ENCODE results near the gene MED29. TPM values are rescaled to one million over a fixed set of nuclear protein-coding genes. Genes with fewer than 3 reads are reported as not detected.
A peak's percentile ranks its signal among the peaks of the same experiment; 100 is the strongest.

Gene MED29
- total and polyA plus RNA-seq, 2 of the 4 experiments (the other 2 are of a cell fraction) = 17.6 to 28.8 TPM

DNA sequence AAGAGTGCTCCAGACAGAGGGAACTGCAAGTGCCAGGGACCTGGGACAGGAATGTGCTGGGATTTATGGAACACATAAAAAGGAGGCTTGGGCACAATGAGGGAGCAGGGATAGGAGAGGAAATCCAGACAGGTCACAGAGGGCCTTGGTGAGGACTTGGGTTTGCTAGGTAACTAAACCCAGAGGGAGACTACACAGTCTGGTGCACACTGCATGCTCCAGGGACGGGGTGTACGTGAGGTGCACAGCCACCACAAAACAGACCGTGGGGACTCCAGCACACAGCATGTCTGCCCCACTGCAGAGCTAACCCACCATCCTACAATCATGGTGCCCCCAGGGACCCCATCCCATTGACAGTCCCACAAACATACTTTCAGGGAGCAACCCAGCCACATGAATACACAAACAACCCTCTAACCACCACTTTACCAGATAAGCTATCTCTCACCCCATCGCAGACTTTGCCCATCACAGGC lies 9.9 kb downstream of the MED29 start:
- intact Hi-C loops (cut with micrococcal nuclease) (no loop called here), in situ Hi-C loops (cut with MboI; ENCODE audit: low sequenced_read_pairs) (no loop called here), dilution Hi-C loops (cut with HindIII; ENCODE audit: low sequenced_read_pairs, unreplicated experiment) (no loop called here)
- peak overlapping the region; percentile 72 for H2BK20ac ChIP-seq (ENCODE audit: low read depth, low read length)
- H3K56ac ChIP-seq (ENCODE audit: extremely low read depth, insufficient read depth, low read length) = no peak overlapping the region
- 85% methylated on average over 3 of the region's 4 CpGs; no CpG with 5 or more reads in 1 of the 2 experiments for WGBS, 2 experiments (ENCODE audit: extremely low coverage in 2 of 2, insufficient read length in 1 of 2)
- peaks cover 4% of the 10 kb centered on the region for H3K36me3 ChIP-seq (ENCODE audit: control insufficient read depth, insufficient read depth, low read length)
- TF ChIP-seq NFE2L2 (IDR thresholded peaks at IDR 0.05; ENCODE audit: low read depth, low read length) (no peak), RAD21 (IDR thresholded peaks at IDR 0.05; ENCODE audit: low read length) (no peak), BHLHE40 (IDR thresholded peaks at IDR 0.05; ENCODE audit: low read depth, low read length) (no peak), RFX5 (IDR thresholded peaks at IDR 0.05; ENCODE audit: low read depth, low read length) (no peak), SMC3 (IDR thresholded peaks at IDR 0.05; ENCODE audit: low read depth, low read length) (no peak), FOS (IDR thresholded peaks at IDR 0.05; ENCODE audit: low read depth, low read length) (no peak), CHD1 (IDR thresholded peaks at IDR 0.05; ENCODE audit: low read depth, low read length) (no peak), USF2 (IDR thresholded peaks at IDR 0.05; ENCODE audit: low read depth, low read length) (no peak)
- TF ChIP-seq, protein P1, sequence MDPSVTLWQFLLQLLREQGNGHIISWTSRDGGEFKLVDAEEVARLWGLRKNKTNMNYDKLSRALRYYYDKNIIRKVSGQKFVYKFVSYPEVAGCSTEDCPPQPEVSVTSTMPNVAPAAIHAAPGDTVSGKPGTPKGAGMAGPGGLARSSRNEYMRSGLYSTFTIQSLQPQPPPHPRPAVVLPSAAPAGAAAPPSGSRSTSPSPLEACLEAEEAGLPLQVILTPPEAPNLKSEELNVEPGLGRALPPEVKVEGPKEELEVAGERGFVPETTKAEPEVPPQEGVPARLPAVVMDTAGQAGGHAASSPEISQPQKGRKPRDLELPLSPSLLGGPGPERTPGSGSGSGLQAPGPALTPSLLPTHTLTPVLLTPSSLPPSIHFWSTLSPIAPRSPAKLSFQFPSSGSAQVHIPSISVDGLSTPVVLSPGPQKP (IDR thresholded peaks at IDR 0.05; ENCODE audit: borderline replicate concordance, low read depth, low read length) = no peak
- ChIA-PET CTCF (interaction anchor here (2.0 kb wide), 1 partner anchor 11 kb away, joined by 10 read pairs; the partner anchor contains the start of gene PLEKHG2), POLR2A (ENCODE audit: unreplicated experiment) (interaction anchor here (1.3 kb wide), 1 partner anchor 10 kb away, joined by 3 read pairs; no protein-coding TSS in a partner anchor)
- H3K4me2 ChIP-seq (ENCODE audit: low read depth, low read length) = no peak overlapping the region
- peak overlapping the region; percentile 34 for H2AFZ ChIP-seq (replicated peaks; ENCODE audit: low read length, poor library complexity)
- H3K4me3 ChIP-seq (ENCODE audit: insufficient read depth, low read depth, low read length) = no peak overlapping the region
- 0 out of 2 replicates have a peak overlapping the region, but pooled peaks have one; percentile 4 for H3K9ac ChIP-seq (ENCODE audit: low read depth, low read length)
- H4K91ac ChIP-seq (ENCODE audit: insufficient read depth, low read depth, low read length) = peak overlapping the region; percentile 99; the same call in 1 of the 2 replicates
- no peaks in the 10 kb centered on the region for H3K9me3 ChIP-seq (ENCODE audit: control insufficient read depth, insufficient read depth, low read length)
- peak overlapping the region; percentile 52; the same call in 1 of the 3 replicates for H2BK15ac ChIP-seq (ENCODE audit: low read depth, low read length)
- peak overlapping the region; percentile 75 for H2AK9ac ChIP-seq (replicated peaks; ENCODE audit: low read depth, low read length, poor library complexity)
- H3K27me3 ChIP-seq (ENCODE audit: control insufficient read depth, insufficient read depth, low read length) = no peaks in the 10 kb centered on the region
- H3K27ac ChIP-seq (ENCODE audit: insufficient read depth, low read length) = peak overlapping the region; percentile 95
- H3K23ac ChIP-seq (ENCODE audit: low read depth, low read length) = peak overlapping the region; percentile 36; the same call in 1 of the 2 replicates
- peaks cover 17% of the 10 kb centered on the region for H4K20me1 ChIP-seq (ENCODE audit: insufficient read depth, low read length)
- peak overlapping the region; percentile 97 for H3K4ac ChIP-seq (ENCODE audit: low read depth, low read length)
- H2BK120ac ChIP-seq (ENCODE audit: low read depth, low read length) = peak overlapping the region; percentile 98
- no peak for ATAC-seq (ENCODE audit: low read depth)
- H3K79me1 ChIP-seq (ENCODE audit: low read depth in 1 of 2, low read length in 2 of 2) = peaks cover 0 to 55% of the 10 kb centered on the region in 2 experiments; a peak in 2 of 4 replicates
- DNase-seq = no peak
- BruUV-seq (replicated peaks) = no TSS peak
- H3K14ac ChIP-seq (replicated peaks; ENCODE audit: low read depth, low read length) = peak overlapping the region; percentile 76; the same call in 1 of the 2 replicates
- peaks cover 11% of the 10 kb centered on the region for H3K9me1 ChIP-seq (ENCODE audit: insufficient read depth, low read length)
- H3K4me1 ChIP-seq (ENCODE audit: control insufficient read depth, insufficient read depth, low read length) = peaks cover 28% of the 10 kb centered on the region
- peak overlapping the region; percentile 94 for H2BK5ac ChIP-seq (ENCODE audit: low read depth, low read length, poor library complexity, severe bottlenecking)
- H4K5ac ChIP-seq (ENCODE audit: low read depth, low read length) = no peak overlapping the region
- H2AK5ac ChIP-seq (ENCODE audit: low read depth, low read length) = peak overlapping the region; percentile 99; the same call in 1 of the 2 replicates
- H3K18ac ChIP-seq (ENCODE audit: low read depth, low read length) = no peak overlapping the region
- H4K8ac ChIP-seq (ENCODE audit: low read depth in 2 of 2, low read length in 2 of 2) = peak overlapping the region in 1 of 2 experiments; percentile 90; a peak in 1 of 4 replicates
